ENCODE results near the gene OMP.

The OMP gene

DNA sequence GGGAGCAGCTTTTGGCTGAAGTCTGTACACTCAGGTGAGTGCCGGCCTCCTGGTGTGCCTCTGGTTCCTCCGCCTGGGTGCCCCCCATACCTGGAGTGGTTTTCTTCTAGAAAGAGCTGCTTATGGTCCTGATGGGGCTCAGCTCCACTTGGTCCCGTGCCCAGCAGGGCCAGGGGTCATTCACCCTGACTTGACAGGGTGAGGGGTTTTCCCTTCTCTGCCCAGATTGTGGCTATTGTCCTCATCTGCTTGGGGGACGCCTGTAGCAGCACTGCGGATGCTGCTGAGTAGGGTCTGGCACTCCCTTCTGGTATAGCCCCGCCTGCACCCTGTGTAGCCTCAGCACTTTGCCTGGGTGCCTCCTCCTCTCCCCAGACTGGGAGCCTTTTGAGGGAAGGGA, 8.2 kb downstream of the OMP start:
- TF ChIP-seq PAX5 (IDR thresholded peaks at IDR 0.05; ENCODE audit: insufficient read depth, low read length, severe bottlenecking) (no peak), POLR2A (IDR thresholded peaks at IDR 0.05; ENCODE audit: low read depth, low read length) (no peak), SPI1 (IDR thresholded peaks at IDR 0.05; ENCODE audit: low read depth, low read length) (no peak), TAF1 (IDR thresholded peaks at IDR 0.05; ENCODE audit: low read depth, low read length) (no peak), POU2F2 (IDR thresholded peaks at IDR 0.05; ENCODE audit: low read depth, low read length) (no peak), POLR2AphosphoS5 (IDR thresholded peaks at IDR 0.05; ENCODE audit: low read depth, low read length) (no peak)
- FAIRE-seq: no peak
- no peak for DNase-seq (ENCODE audit: insufficient read length, low spot score)

DNA sequence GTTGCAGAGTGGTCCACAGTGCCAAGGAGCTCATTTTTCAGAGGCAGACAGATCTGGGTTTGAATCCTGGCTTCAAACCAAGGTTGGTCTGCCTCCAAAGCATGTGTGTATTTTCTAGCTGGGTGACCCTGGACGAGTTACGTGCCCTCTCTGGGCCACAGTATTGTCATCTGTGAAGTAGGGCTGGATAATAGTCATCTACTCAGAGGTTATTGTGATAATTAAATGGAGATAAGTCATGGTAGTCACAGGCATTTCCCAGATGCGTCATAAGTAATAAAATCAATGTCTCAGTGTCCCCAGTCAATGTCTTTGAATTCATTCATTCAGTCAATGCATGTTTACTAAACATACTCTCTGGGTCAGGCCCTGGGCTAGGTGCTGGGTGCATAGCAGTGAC, 8.6 kb downstream of the OMP start:
- FAIRE-seq: no peak
- TF ChIP-seq SPI1 (IDR thresholded peaks at IDR 0.05; ENCODE audit: low read depth, low read length): no peak
- no peak for TF ChIP-seq TAF1 (IDR thresholded peaks at IDR 0.05; ENCODE audit: low read depth, low read length)
- no peak for TF ChIP-seq POLR2A (IDR thresholded peaks at IDR 0.05; ENCODE audit: low read depth, low read length)
- TF ChIP-seq PAX5 (IDR thresholded peaks at IDR 0.05; ENCODE audit: insufficient read depth, low read length, severe bottlenecking): no peak
- TF ChIP-seq POLR2AphosphoS5 (IDR thresholded peaks at IDR 0.05; ENCODE audit: low read depth, low read length): no peak
- no peak for TF ChIP-seq POU2F2 (IDR thresholded peaks at IDR 0.05; ENCODE audit: low read depth, low read length)
- no peak for DNase-seq (ENCODE audit: insufficient read length, low spot score)

DNA sequence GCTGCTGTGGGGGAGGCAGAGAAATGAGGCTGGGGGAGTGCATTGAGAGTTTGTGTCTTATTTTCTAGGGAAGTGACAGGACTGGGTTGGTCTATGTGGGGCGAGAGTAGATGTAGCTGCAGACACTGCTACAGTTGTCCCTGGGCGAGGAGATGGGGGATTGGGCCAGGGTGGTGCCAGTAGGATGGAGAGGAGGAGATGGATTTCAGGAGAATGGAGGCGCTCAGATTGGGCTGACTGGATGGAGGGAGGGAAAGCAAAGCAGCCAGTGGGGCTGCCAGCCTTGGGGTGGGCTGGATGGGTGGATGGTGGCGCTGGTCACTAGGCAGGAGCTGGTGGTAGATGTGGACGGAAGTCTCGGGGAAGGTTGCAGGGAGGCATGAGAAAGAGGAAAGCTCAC, 9.3 kb downstream of the OMP start:
- FAIRE-seq (no peak), DNase-seq (ENCODE audit: insufficient read length, low spot score) (no peak)
- no peak for TF ChIP-seq PAX5 (IDR thresholded peaks at IDR 0.05; ENCODE audit: insufficient read depth, low read length, severe bottlenecking)
- no peak for TF ChIP-seq POU2F2 (IDR thresholded peaks at IDR 0.05; ENCODE audit: low read depth, low read length)
- no peak for TF ChIP-seq POLR2AphosphoS5 (IDR thresholded peaks at IDR 0.05; ENCODE audit: low read depth, low read length)
- no peak for TF ChIP-seq POLR2A (IDR thresholded peaks at IDR 0.05; ENCODE audit: low read depth, low read length)
- no peak for TF ChIP-seq TAF1 (IDR thresholded peaks at IDR 0.05; ENCODE audit: low read depth, low read length)
- no peak for TF ChIP-seq SPI1 (IDR thresholded peaks at IDR 0.05; ENCODE audit: low read depth, low read length)

DNA sequence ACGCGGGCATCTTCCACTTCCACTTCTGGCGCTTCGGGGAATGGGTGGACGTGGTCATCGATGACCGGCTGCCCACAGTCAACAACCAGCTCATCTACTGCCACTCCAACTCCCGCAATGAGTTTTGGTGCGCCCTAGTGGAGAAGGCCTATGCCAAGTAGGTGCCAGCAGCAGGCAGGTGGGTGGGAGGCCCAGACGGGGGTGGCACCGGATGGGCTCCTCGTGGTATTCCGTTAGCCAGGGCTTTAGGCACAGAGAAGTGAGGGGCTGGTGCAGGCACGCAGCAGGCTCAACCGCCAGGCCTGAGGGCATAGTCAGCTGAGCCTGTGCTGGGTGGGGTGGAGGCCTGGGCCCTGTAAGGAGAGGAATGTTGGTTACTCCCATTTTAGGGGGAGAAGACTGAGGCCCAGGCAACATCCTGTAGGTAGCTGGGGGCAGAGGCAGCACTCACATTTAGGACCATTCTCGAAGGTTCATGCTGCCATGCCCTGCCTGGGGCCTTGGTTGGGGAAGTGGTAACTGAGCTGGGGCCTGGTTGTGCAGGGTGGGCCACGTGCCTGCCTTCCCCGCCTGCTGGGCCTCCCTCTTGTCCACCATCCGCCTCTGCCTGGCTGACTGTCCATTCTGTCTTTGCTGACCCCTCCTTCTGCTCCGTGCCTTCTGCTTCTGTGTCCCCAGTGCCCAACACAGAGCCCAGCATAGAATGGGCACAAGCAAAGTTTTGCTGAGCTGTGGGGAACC, 10.2 kb downstream of the OMP start:
- FAIRE-seq: no peak
- TF ChIP-seq SPI1 (IDR thresholded peaks at IDR 0.05; ENCODE audit: low read depth, low read length) (no peak), POU2F2 (IDR thresholded peaks at IDR 0.05; ENCODE audit: low read depth, low read length) (no peak), POLR2AphosphoS5 (IDR thresholded peaks at IDR 0.05; ENCODE audit: low read depth, low read length) (no peak), PAX5 (IDR thresholded peaks at IDR 0.05; ENCODE audit: insufficient read depth, low read length, severe bottlenecking) (no peak), POLR2A (IDR thresholded peaks at IDR 0.05; ENCODE audit: low read depth, low read length) (no peak), TAF1 (IDR thresholded peaks at IDR 0.05; ENCODE audit: low read depth, low read length) (no peak)
- no peak for DNase-seq (ENCODE audit: insufficient read length, low spot score)

DNA sequence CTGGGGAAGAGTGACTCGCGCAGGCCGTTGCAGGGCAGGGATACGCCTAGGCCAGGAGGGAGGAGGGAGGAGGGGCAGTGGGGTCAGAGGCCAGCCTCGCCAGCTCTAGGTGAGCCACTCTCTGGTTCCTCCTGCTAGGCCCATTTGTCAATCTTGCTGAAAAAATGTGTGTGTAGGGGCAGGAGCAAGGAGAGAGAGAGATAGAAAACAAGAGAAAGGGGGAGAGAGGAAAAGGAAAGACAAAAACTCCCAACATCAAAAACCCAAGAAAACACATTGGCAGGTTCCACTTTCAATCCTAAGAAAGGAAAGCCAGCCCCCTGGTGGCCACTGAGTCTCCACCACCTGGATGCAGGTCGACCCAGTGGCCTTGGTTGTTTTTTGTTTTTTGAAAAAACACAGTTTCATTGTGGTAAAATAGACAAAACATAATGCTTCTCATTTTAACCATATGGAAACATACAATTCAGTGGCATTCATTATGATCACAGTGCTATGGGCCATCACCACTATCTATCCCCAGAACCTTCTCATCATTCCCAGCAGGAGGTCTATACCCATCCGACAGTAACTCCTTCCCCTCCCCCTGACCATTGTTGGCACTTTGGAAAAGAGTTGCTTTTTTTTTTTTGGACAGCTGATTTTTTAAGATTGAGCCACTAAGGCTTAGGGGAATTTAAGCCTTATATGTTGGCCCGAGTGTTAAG, 10.9 kb downstream of the OMP start:
- no peak for FAIRE-seq
- TF ChIP-seq SPI1 (IDR thresholded peaks at IDR 0.05; ENCODE audit: low read depth, low read length): no peak
- TF ChIP-seq POLR2A (IDR thresholded peaks at IDR 0.05; ENCODE audit: low read depth, low read length): no peak
- no peak for TF ChIP-seq TAF1 (IDR thresholded peaks at IDR 0.05; ENCODE audit: low read depth, low read length)
- TF ChIP-seq POLR2AphosphoS5 (IDR thresholded peaks at IDR 0.05; ENCODE audit: low read depth, low read length): no peak
- no peak for TF ChIP-seq POU2F2 (IDR thresholded peaks at IDR 0.05; ENCODE audit: low read depth, low read length)
- TF ChIP-seq PAX5 (IDR thresholded peaks at IDR 0.05; ENCODE audit: insufficient read depth, low read length, severe bottlenecking): no peak
- DNase-seq (ENCODE audit: insufficient read length, low spot score): peak; percentile 61

DNA sequence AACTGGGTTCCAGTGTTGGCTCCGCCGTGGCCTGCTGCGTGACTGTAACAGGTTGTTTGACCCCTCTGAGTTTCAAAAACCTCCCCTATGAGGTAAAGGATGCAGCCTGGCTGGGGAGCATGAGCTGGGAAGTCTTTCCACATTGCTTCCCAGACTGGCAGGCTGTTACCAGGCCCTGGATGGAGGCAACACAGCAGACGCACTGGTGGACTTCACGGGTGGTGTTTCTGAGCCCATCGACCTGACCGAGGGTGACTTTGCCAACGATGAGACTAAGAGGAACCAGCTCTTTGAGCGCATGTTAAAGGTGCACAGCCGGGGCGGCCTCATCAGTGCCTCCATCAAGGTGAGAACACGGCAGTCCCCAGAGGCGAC, 11.4 kb downstream of the OMP start:
- TF ChIP-seq TAF1 (IDR thresholded peaks at IDR 0.05; ENCODE audit: low read depth, low read length): no peak
- TF ChIP-seq POLR2A (IDR thresholded peaks at IDR 0.05; ENCODE audit: low read depth, low read length): no peak
- no peak for TF ChIP-seq SPI1 (IDR thresholded peaks at IDR 0.05; ENCODE audit: low read depth, low read length)
- no peak for TF ChIP-seq PAX5 (IDR thresholded peaks at IDR 0.05; ENCODE audit: insufficient read depth, low read length, severe bottlenecking)
- TF ChIP-seq POLR2AphosphoS5 (IDR thresholded peaks at IDR 0.05; ENCODE audit: low read depth, low read length): no peak
- TF ChIP-seq POU2F2 (IDR thresholded peaks at IDR 0.05; ENCODE audit: low read depth, low read length): no peak
- no peak for FAIRE-seq
- DNase-seq (ENCODE audit: insufficient read length, low spot score): no peak

DNA sequence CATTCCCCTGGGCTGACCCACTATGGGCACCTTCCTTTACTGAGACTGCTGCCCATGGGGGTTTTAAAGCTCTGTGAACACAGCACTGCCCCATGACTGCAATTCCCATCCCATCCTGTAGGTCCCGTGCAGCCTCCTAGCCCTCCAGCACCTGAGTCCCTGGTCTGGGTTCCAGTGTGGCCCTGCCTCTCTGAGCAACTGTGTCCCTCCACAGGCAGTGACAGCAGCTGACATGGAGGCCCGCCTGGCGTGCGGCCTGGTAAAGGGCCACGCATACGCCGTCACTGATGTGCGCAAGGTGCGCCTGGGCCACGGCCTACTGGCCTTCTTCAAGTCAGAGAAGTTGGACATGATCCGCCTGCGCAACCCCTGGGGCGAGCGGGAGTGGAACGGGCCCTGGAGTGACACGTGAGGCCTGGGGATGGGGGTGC, 12.6 kb downstream of the OMP start:
- peak; percentile 53 for DNase-seq (ENCODE audit: insufficient read length, low spot score)
- FAIRE-seq: no peak
- TF ChIP-seq POU2F2 (IDR thresholded peaks at IDR 0.05; ENCODE audit: low read depth, low read length): no peak
- no peak for TF ChIP-seq PAX5 (IDR thresholded peaks at IDR 0.05; ENCODE audit: insufficient read depth, low read length, severe bottlenecking)
- TF ChIP-seq POLR2AphosphoS5 (IDR thresholded peaks at IDR 0.05; ENCODE audit: low read depth, low read length): no peak
- TF ChIP-seq SPI1 (IDR thresholded peaks at IDR 0.05; ENCODE audit: low read depth, low read length): no peak
- no peak for TF ChIP-seq TAF1 (IDR thresholded peaks at IDR 0.05; ENCODE audit: low read depth, low read length)
- no peak for TF ChIP-seq POLR2A (IDR thresholded peaks at IDR 0.05; ENCODE audit: low read depth, low read length)

DNA sequence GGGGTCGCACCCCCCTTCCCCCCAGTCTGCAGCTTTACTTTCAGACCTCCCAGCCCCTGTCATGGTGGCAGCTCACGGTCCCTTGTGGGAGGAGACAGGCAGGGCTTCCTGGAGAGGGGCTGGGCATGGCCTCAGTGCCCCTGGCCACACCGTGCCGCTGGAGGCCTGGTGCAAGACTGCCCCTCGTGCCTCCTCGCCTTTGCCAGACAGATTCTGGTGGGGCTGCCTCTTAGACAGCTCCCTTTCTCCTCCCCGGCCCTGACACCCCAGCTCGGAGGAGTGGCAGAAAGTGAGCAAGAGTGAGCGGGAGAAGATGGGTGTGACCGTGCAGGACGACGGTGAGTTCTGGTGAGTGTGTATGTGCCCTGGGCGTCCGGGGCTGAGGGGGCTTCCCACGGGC, 13.3 kb downstream of the OMP start:
- DNase-seq (ENCODE audit: insufficient read length, low spot score): no peak
- FAIRE-seq: no peak
- no peak for TF ChIP-seq POU2F2 (IDR thresholded peaks at IDR 0.05; ENCODE audit: low read depth, low read length)
- no peak for TF ChIP-seq POLR2A (IDR thresholded peaks at IDR 0.05; ENCODE audit: low read depth, low read length)
- TF ChIP-seq SPI1 (IDR thresholded peaks at IDR 0.05; ENCODE audit: low read depth, low read length): no peak
- TF ChIP-seq PAX5 (IDR thresholded peaks at IDR 0.05; ENCODE audit: insufficient read depth, low read length, severe bottlenecking): no peak
- TF ChIP-seq TAF1 (IDR thresholded peaks at IDR 0.05; ENCODE audit: low read depth, low read length): no peak
- TF ChIP-seq POLR2AphosphoS5 (IDR thresholded peaks at IDR 0.05; ENCODE audit: low read depth, low read length): no peak

DNA sequence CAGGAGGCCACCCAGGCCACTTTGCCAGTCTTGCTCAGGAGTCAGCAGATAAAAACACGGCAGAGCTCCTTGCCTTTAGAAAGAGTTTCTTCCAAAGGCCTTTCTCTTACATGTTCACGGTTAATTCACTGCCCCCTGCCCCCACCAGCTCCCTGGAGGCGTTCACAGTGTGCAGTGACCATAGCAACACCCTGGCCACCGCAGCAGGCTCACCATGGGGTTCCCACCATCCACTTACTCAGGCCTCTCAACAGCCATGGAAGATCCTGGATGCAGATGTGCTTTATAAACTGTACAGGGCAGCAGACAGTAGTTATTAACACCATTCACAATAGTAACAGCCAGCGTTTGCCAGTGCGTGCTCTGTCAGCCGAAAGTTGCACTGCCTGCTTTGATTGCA, 14.9 kb downstream of the OMP start:
- DNase-seq (ENCODE audit: insufficient read length, low spot score): no peak
- TF ChIP-seq POLR2AphosphoS5 (IDR thresholded peaks at IDR 0.05; ENCODE audit: low read depth, low read length): no peak
- no peak for TF ChIP-seq SPI1 (IDR thresholded peaks at IDR 0.05; ENCODE audit: low read depth, low read length)
- no peak for TF ChIP-seq POLR2A (IDR thresholded peaks at IDR 0.05; ENCODE audit: low read depth, low read length)
- no peak for TF ChIP-seq POU2F2 (IDR thresholded peaks at IDR 0.05; ENCODE audit: low read depth, low read length)
- TF ChIP-seq PAX5 (IDR thresholded peaks at IDR 0.05; ENCODE audit: insufficient read depth, low read length, severe bottlenecking): no peak
- no peak for TF ChIP-seq TAF1 (IDR thresholded peaks at IDR 0.05; ENCODE audit: low read depth, low read length)
- FAIRE-seq: no peak

Data from GM12891 (cell line).